ENCODE data around the gene SAMSN1. TPM values are rescaled to one million over a fixed set of nuclear protein-coding genes. Genes with fewer than 3 reads are reported as not detected.

Gene SAMSN1
- total and polyA plus RNA-seq, 11 donors: 0.44 to 21.2 (median 1.4) TPM

DNA sequence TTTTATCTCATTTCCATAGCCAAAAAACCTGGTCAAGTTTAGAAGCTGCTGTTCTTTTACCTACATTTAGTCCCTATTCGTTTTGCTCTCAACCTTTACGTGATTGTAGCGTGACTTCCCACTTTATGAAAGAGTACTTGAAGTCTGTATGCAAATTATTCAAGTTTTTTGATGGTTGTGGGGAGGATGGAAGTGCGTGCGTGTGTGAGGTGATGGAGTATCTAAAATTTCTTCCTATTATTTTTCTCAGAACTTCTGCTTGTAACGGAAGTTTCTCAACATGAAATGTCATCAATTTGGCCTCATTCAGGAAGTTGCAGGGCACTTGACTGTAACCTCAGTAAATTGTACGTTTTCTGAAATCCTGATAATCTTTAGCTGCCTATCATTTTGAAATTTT, 64.0 kb downstream of the SAMSN1 start:
- intact Hi-C loops (cut with DNase I): no loop called here
- Histone ChIP-seq H3K4me3 (no peak overlapping the region), H3K4me1 (peaks cover 0 to 35% (median 0%) of the 10 kb centered on the region in 12 donors), H3K27ac (peak overlapping the region in 2 of 12 donors; percentile 3 to 74), H3K9me3 (no peaks in the 10 kb centered on the region), H3K27me3 (no peaks in the 10 kb centered on the region), H3K36me3 (no peaks in the 10 kb centered on the region)
- 60 to 69% (median 65%) methylated on average over 7 of the region's 7 CpGs for WGBS, 4 donors
- TF ChIP-seq, protein P1, sequence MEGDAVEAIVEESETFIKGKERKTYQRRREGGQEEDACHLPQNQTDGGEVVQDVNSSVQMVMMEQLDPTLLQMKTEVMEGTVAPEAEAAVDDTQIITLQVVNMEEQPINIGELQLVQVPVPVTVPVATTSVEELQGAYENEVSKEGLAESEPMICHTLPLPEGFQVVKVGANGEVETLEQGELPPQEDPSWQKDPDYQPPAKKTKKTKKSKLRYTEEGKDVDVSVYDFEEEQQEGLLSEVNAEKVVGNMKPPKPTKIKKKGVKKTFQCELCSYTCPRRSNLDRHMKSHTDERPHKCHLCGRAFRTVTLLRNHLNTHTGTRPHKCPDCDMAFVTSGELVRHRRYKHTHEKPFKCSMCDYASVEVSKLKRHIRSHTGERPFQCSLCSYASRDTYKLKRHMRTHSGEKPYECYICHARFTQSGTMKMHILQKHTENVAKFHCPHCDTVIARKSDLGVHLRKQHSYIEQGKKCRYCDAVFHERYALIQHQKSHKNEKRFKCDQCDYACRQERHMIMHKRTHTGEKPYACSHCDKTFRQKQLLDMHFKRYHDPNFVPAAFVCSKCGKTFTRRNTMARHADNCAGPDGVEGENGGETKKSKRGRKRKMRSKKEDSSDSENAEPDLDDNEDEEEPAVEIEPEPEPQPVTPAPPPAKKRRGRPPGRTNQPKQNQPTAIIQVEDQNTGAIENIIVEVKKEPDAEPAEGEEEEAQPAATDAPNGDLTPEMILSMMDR (IDR thresholded peaks at IDR 0.05): no peak
- no peak for TF ChIP-seq POLR2A (IDR thresholded peaks at IDR 0.05)
- DNase-seq (peak in 2 of 5 donors; percentile 8 to 17), ATAC-seq (peak; percentile 37 to 74 (median 54))

DNA sequence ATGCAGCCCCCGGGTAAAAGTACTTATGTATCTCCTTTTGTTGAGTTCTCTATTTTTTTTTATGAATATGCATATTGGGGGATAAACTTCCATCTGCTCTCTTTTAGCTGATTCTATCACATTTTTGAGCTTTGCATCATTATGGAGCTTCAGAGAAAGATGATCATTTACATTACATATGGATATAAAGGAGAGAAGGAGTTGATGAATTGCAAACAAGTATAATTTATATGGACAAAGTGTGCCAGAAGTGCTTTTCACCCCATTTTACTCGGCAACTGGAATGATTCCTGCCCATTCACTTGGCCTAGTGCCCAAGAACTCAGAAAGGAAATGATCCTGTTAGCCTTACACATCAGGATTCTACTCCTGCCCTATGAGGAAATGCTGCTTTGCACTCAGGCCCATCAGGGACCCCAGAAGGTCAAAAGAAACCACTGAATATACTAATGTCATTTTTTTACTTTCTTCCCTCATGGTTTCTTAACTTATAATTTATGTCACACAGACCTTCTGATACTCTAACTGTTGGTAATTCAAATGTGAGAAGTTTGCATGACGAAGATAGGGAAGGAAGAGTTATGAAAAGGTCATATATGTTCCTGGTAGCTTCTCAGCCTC, 65.6 kb downstream of the SAMSN1 start:
- H3K27me3 ChIP-seq: no peaks in the 10 kb centered on the region
- 54 to 58% (median 55%) methylated on average over 3 of the region's 3 CpGs for WGBS, 4 donors
- no peak for DNase-seq
- ATAC-seq: peak in 2 of 4 donors; percentile 29 to 48
- TF ChIP-seq, protein P1 (IDR thresholded peaks at IDR 0.05): no peak
- TF ChIP-seq POLR2A (IDR thresholded peaks at IDR 0.05): no peak
- H3K4me3 ChIP-seq: no peak overlapping the region
- H3K4me1 ChIP-seq: peaks cover 0 to 35% (median 0%) of the 10 kb centered on the region in 12 donors
- intact Hi-C loops (cut with DNase I): no loop called here
- H3K9me3 ChIP-seq: no peaks in the 10 kb centered on the region
- H3K27ac ChIP-seq: peak overlapping the region in 1 of 12 donors; percentile 63
- no peaks in the 10 kb centered on the region for H3K36me3 ChIP-seq

DNA sequence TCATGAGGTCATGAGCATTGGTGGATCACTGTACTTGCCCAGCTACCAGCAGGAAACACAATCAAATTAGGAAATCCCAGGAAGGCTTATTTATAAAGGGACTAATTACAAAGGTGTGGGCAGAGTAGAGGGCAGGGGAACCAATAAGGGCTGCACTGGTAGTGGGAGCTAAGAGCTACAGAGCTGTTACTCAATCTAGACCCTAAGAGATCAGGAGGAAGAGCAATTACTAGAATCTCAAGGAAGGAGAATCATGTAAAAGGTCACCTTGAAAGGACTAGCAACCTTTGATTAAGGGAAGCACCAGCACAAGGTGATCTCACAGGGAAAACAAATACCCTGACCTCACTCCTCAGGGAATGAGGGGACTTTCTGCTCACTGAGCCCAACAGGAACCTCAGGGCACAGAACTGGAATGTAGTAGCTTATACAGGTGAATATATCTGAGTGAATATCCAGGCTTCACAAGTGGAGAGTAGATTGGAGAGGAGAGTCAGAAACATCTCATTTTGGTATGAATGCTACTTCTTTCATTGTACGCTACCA, 66.8 kb downstream of the SAMSN1 start:
- Histone ChIP-seq H3K4me1 (peaks cover 0 to 35% (median 0%) of the 10 kb centered on the region in 12 donors), H3K4me3 (no peak overlapping the region), H3K27me3 (no peaks in the 10 kb centered on the region), H3K27ac (no peak overlapping the region), H3K36me3 (no peaks in the 10 kb centered on the region), H3K9me3 (no peaks in the 10 kb centered on the region)
- intact Hi-C loops (cut with DNase I): no loop called here
- no peak for TF ChIP-seq POLR2A (IDR thresholded peaks at IDR 0.05)
- TF ChIP-seq, protein P1 (IDR thresholded peaks at IDR 0.05): no peak
- no peak for DNase-seq
- 44 to 100% (median 73%) methylated on average over 1 of the region's 1 CpG for WGBS, 4 donors
- ATAC-seq: no peak

DNA sequence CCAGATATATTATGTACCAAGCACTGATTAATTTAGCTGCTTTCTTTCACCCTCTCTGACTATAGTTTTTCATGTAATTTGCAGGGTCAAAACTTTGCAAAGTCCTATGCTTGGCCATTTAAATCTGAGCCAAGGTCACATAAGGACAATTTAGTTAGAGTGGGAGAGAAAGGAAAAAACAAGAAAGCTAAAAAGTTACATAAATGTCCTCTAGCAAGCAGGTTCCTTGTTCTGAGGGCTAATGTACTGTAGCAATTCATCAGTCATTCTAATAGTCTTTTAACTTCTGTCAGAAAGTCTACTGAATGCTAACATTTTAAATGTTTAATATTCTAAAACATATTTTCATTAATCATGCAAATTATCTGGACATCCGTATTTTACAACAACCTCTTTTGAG, 68.3 kb downstream of the SAMSN1 start:
- ATAC-seq: no peak
- no peak overlapping the region for H3K27ac ChIP-seq
- H3K4me1 ChIP-seq: peaks cover 0 to 27% (median 0%) of the 10 kb centered on the region in 12 donors
- H3K9me3 ChIP-seq: no peaks in the 10 kb centered on the region
- H3K4me3 ChIP-seq: no peak overlapping the region
- no peaks in the 10 kb centered on the region for H3K27me3 ChIP-seq
- intact Hi-C loops (cut with DNase I): no loop called here
- no peak for DNase-seq
- H3K36me3 ChIP-seq: no peaks in the 10 kb centered on the region
- TF ChIP-seq POLR2A (IDR thresholded peaks at IDR 0.05): no peak
- TF ChIP-seq, protein P1 (IDR thresholded peaks at IDR 0.05): no peak
- WGBS, 4 donors: 62 to 73% (median 68%) methylated on average over 1 of the region's 1 CpG

Data from heart left ventricle (tissue), 16 donors.